Measurements from ENCODE around the gene CHD6. TPM values are rescaled to one million over a fixed set of nuclear protein-coding genes. Genes with fewer than 3 reads are reported as not detected.

Gene CHD6
- total RNA-seq, 1 experiment from 2014 or later: 51.1 TPM

- peaks cover 68% of the 10 kb centered on the region for H4K20me1 ChIP-seq (ENCODE audit: insufficient read depth)
- H3K4me3 ChIP-seq: no peak overlapping the region
- intact Hi-C loops (cut with micrococcal nuclease; ENCODE audit: unreplicated experiment): no loop called here
- ChIA-PET CTCF (no interaction called here), POLR2A (ENCODE audit: unreplicated experiment) (no interaction called here)
- BruUV-seq (replicated peaks): no TSS peak
- TF ChIP-seq EZH2 (IDR thresholded peaks at IDR 0.05; ENCODE audit: low read depth) (no peak), CTCF (conservative IDR thresholded peaks at IDR 0.05) (no peak)
- no peak overlapping the region for H3K27ac ChIP-seq
- no peak overlapping the region for H3K4me2 ChIP-seq
- H3K4me1 ChIP-seq (replicated peaks; ENCODE audit: insufficient read depth): peaks cover 19% of the 10 kb centered on the region
- H3F3A ChIP-seq (ENCODE audit: insufficient read depth, low read depth): no peaks in the 10 kb centered on the region
- H2AFZ ChIP-seq: no peak overlapping the region
- no peak for DNase-seq
- no peaks in the 10 kb centered on the region for H3K27me3 ChIP-seq (ENCODE audit: insufficient read depth, low read depth)
- H3K9me3 ChIP-seq (ENCODE audit: insufficient read depth, low read depth): no peaks in the 10 kb centered on the region
- no peaks in the 10 kb centered on the region for H3K9me2 ChIP-seq (ENCODE audit: insufficient read depth)
- no peaks in the 10 kb centered on the region for H3K36me3 ChIP-seq (ENCODE audit: low read depth)
- H3K79me2 ChIP-seq (ENCODE audit: low read depth): peaks cover 89% of the 10 kb centered on the region
Measured at GRCh38 chr20:41613321-41613720, 4.9 kb downstream of the CHD6 start.

GRCh38 chr20:41609474-41609873 is 8.7 kb downstream of the CHD6 start:
- Histone ChIP-seq H3K9me2 (ENCODE audit: insufficient read depth) (no peaks in the 10 kb centered on the region), H3F3A (ENCODE audit: insufficient read depth, low read depth) (no peaks in the 10 kb centered on the region), H3K9me3 (ENCODE audit: insufficient read depth, low read depth) (no peaks in the 10 kb centered on the region), H2AFZ (no peak overlapping the region), H3K4me2 (no peak overlapping the region), H3K36me3 (ENCODE audit: low read depth) (no peaks in the 10 kb centered on the region), H3K79me2 (ENCODE audit: low read depth) (peaks cover 97% of the 10 kb centered on the region), H3K27me3 (ENCODE audit: insufficient read depth, low read depth) (no peaks in the 10 kb centered on the region), H4K20me1 (ENCODE audit: insufficient read depth) (peaks cover 61% of the 10 kb centered on the region), H3K27ac (no peak overlapping the region), H3K4me3 (no peak overlapping the region), H3K4me1 (replicated peaks; ENCODE audit: insufficient read depth) (no peaks in the 10 kb centered on the region)
- ChIA-PET CTCF (no interaction called here), POLR2A (ENCODE audit: unreplicated experiment) (no interaction called here)
- BruUV-seq (replicated peaks): no TSS peak
- no peak for DNase-seq
- TF ChIP-seq EZH2 (IDR thresholded peaks at IDR 0.05; ENCODE audit: low read depth) (no peak), CTCF (conservative IDR thresholded peaks at IDR 0.05) (no peak)
- intact Hi-C loops (cut with micrococcal nuclease; ENCODE audit: unreplicated experiment): no loop called here

- Histone ChIP-seq H3K9me2 (ENCODE audit: insufficient read depth) (no peaks in the 10 kb centered on the region), H3K9me3 (ENCODE audit: insufficient read depth, low read depth) (no peaks in the 10 kb centered on the region; the same call in 1 of the 2 replicates), H3K4me1 (replicated peaks; ENCODE audit: insufficient read depth) (no peaks in the 10 kb centered on the region), H3F3A (ENCODE audit: insufficient read depth, low read depth) (no peaks in the 10 kb centered on the region), H2AFZ (no peak overlapping the region), H3K79me2 (ENCODE audit: low read depth) (peaks cover 97% of the 10 kb centered on the region), H3K4me3 (no peak overlapping the region), H3K36me3 (ENCODE audit: low read depth) (no peaks in the 10 kb centered on the region), H3K27ac (no peak overlapping the region), H4K20me1 (ENCODE audit: insufficient read depth) (peaks cover 61% of the 10 kb centered on the region), H3K27me3 (ENCODE audit: insufficient read depth, low read depth) (no peaks in the 10 kb centered on the region), H3K4me2 (no peak overlapping the region)
- POLR2A ChIA-PET (ENCODE audit: unreplicated experiment): no interaction called here
- CTCF ChIA-PET: no interaction called here
- BruUV-seq (replicated peaks): no TSS peak
- DNase-seq: no peak
- intact Hi-C loops (cut with micrococcal nuclease; ENCODE audit: unreplicated experiment): no loop called here
- TF ChIP-seq CTCF (conservative IDR thresholded peaks at IDR 0.05) (no peak), EZH2 (IDR thresholded peaks at IDR 0.05; ENCODE audit: low read depth) (no peak)
Measured at GRCh38 chr20:41608606-41609005, 9.6 kb downstream of the CHD6 start.

All from PC-9 (cell line).